ENCODE results near the gene OGDHL.
"Not testable (repeated sequence)": the region's sequence is repeated elsewhere in the genome, so short reads cannot be mapped to it uniquely, and the experiment has no call there.

Gene OGDHL

DNA sequence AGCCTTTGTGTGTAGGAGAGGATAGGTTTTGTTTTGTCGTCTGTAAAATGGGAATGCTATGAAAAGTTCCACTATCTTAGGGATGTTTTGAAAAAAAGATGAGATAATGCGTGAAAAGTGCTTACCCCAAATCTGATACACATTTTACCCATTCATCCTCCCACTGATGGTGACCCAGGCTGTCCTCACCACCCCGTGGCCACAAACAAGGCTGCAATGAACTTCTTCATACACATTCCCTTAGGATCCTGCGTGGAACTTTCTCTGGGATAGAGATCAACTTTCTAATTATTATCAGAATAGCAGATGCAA lies 399 bp upstream of the OGDHL start:
- H3K4me1 Mint-ChIP-seq: peaks cover 6% of the 10 kb centered on the region
- DNase-seq (no peak), ATAC-seq (no peak)
- H3K27me3 Mint-ChIP-seq: peaks cover 67% of the 10 kb centered on the region
- H3K4me3 Mint-ChIP-seq: peak overlapping the region; percentile 69 to 81
- H3K9me3 Mint-ChIP-seq: peaks cover 0 to 8% of the 10 kb centered on the region in 2 donors
- H3K27ac Mint-ChIP-seq: no peak overlapping the region

DNA sequence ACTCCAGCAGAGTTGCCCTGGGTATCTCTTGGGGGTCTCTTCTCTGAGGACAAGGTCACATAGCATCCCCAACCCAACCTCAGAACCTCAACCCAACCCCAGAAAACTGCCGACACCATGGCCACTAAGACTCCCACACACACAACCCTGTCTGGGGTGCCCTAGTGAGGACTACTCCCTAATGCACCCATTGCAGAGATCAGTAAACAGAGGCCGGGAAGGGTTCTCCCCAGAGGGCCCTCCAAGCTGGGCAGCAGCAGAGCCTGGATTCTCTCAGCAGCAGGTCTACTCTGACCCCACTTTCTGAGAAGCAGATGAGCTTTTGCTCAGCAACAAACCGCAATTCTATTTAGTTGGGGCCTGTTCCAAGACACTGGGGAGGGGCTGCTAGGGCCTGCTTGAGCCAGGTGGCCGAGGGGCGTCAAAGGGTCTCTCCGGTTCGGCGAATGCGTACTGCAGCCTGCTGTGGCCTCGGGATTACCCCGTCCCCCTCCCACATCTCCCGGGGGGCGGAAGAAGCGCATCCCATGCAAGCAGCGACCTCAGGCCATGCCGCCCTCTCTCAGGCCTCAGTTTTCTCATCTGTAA lies 828 bp downstream of the OGDHL start:
- Mint-ChIP-seq H3K4me3 (peak overlapping the region; percentile 29 to 37), H3K9me3 (peaks cover 0 to 2% of the 10 kb centered on the region in 2 donors), H3K27me3 (peaks cover 57% of the 10 kb centered on the region), H3K27ac (no peak overlapping the region), H3K4me1 (peaks cover 6% of the 10 kb centered on the region)
- ATAC-seq (no peak), DNase-seq (no peak)

DNA sequence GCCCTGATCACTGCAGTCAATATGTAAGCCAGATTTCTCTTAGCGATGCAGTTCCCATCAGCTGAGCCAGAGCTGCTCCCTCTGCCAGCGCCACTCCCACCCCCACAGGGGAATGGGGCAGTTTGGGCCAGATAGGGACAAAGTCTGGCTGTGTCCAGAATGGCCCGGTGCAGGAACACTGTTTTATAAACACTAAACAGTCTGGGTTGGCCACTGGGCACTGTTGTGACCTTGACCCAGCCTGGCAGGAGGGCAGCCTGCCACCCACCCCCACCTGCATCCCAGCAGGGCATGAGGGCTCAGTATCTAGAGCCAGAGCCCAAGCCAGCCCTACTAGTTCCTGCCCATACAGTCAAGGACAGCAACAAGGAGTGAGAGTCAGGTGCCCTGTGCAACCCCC lies 1.3 kb downstream of the OGDHL start:
- DNase-seq: no peak
- no peak for ATAC-seq
- Mint-ChIP-seq H3K27ac (no peak overlapping the region), H3K4me3 (peak overlapping the region in 1 of 2 donors; percentile 29), H3K4me1 (peaks cover 6% of the 10 kb centered on the region), H3K9me3 (no peaks in the 10 kb centered on the region), H3K27me3 (peaks cover 59% of the 10 kb centered on the region)

GRCh38 chr10:49759787-49760551 lies 2.2 kb downstream of the OGDHL start:
- H3K27me3 Mint-ChIP-seq: peaks cover 61% of the 10 kb centered on the region
- peaks cover 6% of the 10 kb centered on the region for H3K4me1 Mint-ChIP-seq
- no peak overlapping the region for H3K27ac Mint-ChIP-seq
- H3K4me3 Mint-ChIP-seq: no peak overlapping the region
- no peaks in the 10 kb centered on the region for H3K9me3 Mint-ChIP-seq
- no peak for DNase-seq
- peak; percentile 6 for ATAC-seq

DNA sequence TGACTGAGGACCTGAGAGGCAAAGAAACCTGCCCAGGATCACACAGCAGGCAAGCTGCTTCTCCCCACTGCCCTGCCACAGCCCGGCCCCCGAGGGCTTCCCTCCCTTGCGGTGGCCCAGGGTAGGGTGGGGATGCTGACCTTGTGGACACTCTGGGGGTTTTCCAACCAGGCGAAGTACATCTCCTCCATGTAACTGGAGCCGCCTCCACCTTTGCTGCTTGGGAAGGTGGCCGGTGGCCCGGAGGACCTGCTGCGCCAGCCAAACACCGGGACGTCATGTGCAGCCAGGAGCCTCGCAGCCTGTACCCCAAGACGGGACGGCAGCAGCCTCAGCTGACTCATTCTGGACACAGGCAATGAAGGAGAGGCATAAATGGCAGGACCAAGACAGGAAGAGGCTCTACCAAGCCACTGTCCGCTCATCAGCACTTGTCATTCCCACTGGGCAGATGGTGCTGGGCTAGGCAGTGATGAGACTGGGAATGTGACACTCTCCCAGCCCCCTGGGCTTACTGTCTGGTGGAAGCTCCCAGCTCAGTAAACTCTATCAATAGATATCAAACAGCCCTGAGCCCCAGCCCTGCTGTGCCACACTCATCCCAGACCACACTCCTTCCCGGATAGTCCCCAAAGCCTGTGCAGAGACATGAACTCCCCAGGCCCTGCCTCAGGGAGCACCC lies 3.7 kb downstream of the OGDHL start:
- Mint-ChIP-seq H3K27me3 (peaks cover 53% of the 10 kb centered on the region), H3K4me1 (peaks cover 6% of the 10 kb centered on the region)
- no peak for ATAC-seq

DNA sequence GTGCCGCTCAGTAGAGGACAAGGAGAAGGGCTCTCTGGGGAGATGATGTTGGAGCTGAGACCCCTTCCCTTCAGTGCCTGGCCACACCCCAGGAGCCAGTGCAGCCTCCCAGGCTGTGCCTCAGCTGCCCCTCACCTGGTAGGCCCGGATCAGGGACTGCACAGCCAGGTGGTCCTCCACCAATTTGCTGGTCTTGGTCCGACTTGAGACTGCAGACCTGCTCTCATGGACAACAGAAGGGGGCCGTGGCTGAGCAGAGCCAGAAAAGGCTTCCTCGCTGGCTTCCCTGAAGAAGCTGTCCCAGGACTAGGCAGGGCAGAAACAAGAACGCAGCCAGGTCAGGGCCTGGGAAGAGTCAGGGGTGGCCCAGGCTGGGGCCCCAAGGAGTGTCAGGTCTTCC lies 5.5 kb downstream of the OGDHL start:
- no peaks in the 10 kb centered on the region for H3K9me3 Mint-ChIP-seq
- no peak overlapping the region for H3K27ac Mint-ChIP-seq
- H3K27me3 Mint-ChIP-seq: peaks cover 51% of the 10 kb centered on the region
- ATAC-seq (no peak), DNase-seq (no peak)
- H3K4me3 Mint-ChIP-seq: no peak overlapping the region
- H3K4me1 Mint-ChIP-seq: no peaks in the 10 kb centered on the region

More for the DNA sequence above, 3.7 kb downstream of the OGDHL start:
- Mint-ChIP-seq H3K9me3 (no peaks in the 10 kb centered on the region), H3K4me3 (no peak overlapping the region), H3K27ac (no peak overlapping the region)
- DNase-seq: no peak

DNA sequence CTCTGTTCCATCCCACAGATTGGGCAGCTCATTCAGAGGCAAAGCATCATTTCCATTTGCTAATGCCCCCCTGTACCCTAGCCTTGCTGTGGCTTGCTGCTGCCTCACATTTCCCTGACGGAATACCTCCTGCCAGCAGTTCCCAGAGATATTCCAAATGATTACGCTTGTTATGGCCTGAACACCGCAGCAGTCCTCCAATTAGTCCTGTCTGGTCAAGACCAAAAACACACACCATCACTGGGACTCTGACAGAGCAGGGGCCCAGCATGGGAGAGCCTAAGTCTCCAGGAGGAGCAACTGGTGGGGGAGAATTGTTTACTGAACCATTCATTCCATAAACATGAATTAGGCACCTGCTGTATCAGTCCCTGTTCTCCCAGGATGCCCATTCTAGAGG lies 6.1 kb downstream of the OGDHL start:
- DNase-seq (no peak), ATAC-seq (no peak)
- H3K27ac Mint-ChIP-seq: no peak overlapping the region
- H3K27me3 Mint-ChIP-seq: peaks cover 51% of the 10 kb centered on the region
- H3K9me3 Mint-ChIP-seq: no peaks in the 10 kb centered on the region
- H3K4me1 Mint-ChIP-seq: no peaks in the 10 kb centered on the region
- H3K4me3 Mint-ChIP-seq: no peak overlapping the region

- H3K27me3 Mint-ChIP-seq: peaks cover 53% of the 10 kb centered on the region
- H3K4me1 Mint-ChIP-seq, H3K4me3 Mint-ChIP-seq, ATAC-seq, H3K9me3 Mint-ChIP-seq, DNase-seq, H3K27ac Mint-ChIP-seq: not testable (repeated sequence)
Observed at GRCh38 chr10:49754951-49755350, 7.2 kb downstream of the OGDHL start.

GRCh38 chr10:49752584-49752983 lies 9.5 kb downstream of the OGDHL start:
- Mint-ChIP-seq H3K27me3 (peaks cover 38% of the 10 kb centered on the region), H3K27ac (no peak overlapping the region), H3K4me3 (no peak overlapping the region), H3K9me3 (no peaks in the 10 kb centered on the region), H3K4me1 (no peaks in the 10 kb centered on the region)
- DNase-seq (no peak), ATAC-seq (no peak)

- Mint-ChIP-seq H3K9me3 (no peaks in the 10 kb centered on the region), H3K27ac (no peak overlapping the region), H3K4me1 (no peaks in the 10 kb centered on the region), H3K27me3 (peaks cover 45% of the 10 kb centered on the region), H3K4me3 (no peak overlapping the region)
- DNase-seq (no peak), ATAC-seq (peak; percentile 5)
Observed at GRCh38 chr10:49751636-49752510, 10.2 kb downstream of the OGDHL start.

- Mint-ChIP-seq H3K27ac (peak overlapping the region in 1 of 2 donors; percentile 76), H3K4me1 (no peaks in the 10 kb centered on the region), H3K9me3 (no peaks in the 10 kb centered on the region), H3K4me3 (no peak overlapping the region), H3K27me3 (peaks cover 42% of the 10 kb centered on the region)
- no peak for DNase-seq
- no peak for ATAC-seq
Observed at GRCh38 chr10:49751216-49751615, 10.9 kb downstream of the OGDHL start.

DNA sequence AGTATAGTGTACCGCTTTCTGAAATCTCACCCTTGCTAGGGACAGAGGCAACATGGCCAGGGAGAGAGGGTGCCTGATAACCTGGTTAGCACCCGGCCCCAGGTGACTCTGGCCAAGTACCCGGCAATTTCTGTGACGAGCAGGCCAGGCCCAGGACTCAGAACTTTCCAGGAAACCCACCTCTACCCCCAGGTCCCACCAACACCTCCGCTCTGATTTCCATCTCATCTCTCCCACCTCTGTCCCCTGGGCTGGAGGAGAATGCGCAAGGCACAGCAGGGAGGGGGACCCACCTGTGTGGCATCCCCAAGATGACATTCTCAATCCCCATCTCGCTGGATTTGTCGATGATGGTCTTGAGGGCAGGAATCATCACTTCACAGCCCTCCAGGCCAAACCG lies 11.6 kb downstream of the OGDHL start:
- no peak overlapping the region for H3K27ac Mint-ChIP-seq
- ATAC-seq (no peak), DNase-seq (no peak)
- H3K9me3 Mint-ChIP-seq: no peaks in the 10 kb centered on the region
- H3K27me3 Mint-ChIP-seq: peaks cover 36% of the 10 kb centered on the region
- H3K4me3 Mint-ChIP-seq: no peak overlapping the region
- no peaks in the 10 kb centered on the region for H3K4me1 Mint-ChIP-seq

DNA sequence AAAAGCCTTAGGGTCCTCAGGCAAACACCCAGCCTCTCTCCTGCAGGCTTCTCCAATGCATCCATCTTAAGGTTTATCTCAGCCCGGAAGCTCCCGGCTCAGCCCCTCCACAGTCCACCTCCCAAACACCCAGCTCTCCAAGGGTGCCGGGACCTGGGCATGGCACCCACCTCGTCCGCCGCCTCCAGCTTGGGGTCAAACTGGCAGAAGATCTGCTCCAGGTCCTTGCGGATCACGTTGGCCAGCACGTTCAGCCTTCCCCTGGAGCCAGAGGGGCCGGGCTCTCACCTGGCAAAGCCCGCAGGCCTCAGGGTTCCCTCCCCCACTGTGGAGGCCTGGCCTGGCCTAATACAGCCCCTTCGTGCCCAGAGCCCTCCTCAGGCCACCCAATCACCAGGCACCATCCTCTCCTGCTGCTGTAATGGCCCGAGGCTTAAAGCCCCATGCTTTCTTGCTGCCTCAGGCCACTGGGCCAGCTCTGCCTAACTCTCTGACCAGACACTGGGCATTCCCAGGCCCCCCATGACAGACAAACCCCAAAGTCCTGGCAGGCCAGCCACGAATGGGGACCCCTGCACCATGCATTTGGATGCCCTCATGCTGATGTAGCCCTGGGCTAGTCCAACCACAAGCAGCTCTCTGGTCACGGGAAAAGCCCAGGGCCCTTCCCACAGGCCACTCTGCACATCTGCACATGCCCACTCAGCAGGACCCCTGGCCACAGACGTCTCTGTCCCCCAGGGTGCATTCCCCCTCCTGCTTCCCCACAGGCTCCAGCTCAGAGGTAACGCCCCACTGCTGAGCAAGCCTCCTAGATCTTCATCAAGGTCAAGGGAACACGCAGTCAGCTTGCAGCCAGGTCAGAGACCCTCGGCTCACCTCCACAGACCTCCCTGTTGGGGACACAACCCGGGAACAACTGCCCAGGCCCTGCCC lies 12.3 kb downstream of the OGDHL start:
- DNase-seq: no peak
- no peak for ATAC-seq
- no peaks in the 10 kb centered on the region for H3K9me3 Mint-ChIP-seq
- H3K27ac Mint-ChIP-seq: no peak overlapping the region
- peaks cover 36% of the 10 kb centered on the region for H3K27me3 Mint-ChIP-seq
- no peak overlapping the region for H3K4me3 Mint-ChIP-seq
- H3K4me1 Mint-ChIP-seq: no peaks in the 10 kb centered on the region

DNA sequence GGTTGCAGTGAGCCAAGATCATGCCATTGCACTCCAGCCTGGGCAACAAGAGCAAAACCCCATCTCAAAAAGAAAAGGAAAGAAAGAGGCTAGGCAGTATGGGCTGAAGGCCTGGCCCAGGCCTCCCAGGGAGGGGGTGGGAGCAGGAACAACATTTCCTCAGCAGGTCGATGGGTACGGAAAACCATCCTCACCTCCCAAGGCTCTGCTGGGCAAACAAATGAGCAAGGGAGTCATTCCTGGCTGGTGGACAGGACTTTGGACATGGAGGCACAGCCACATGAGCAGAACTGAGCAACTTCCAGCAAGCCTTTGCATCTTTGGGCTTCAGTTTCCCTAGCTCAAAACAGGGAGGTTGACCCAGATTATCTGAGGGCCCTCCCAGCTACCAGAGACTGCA lies 13.0 kb downstream of the OGDHL start:
- no peak for DNase-seq

GRCh38 chr10:49748006-49748405 lies 14.1 kb downstream of the OGDHL start:
- no peaks in the 10 kb centered on the region for H3K4me1 Mint-ChIP-seq
- H3K9me3 Mint-ChIP-seq: no peaks in the 10 kb centered on the region
- H3K27me3 Mint-ChIP-seq: peaks cover 36% of the 10 kb centered on the region
- no peak overlapping the region for H3K4me3 Mint-ChIP-seq
- DNase-seq (no peak), ATAC-seq (no peak)
- H3K27ac Mint-ChIP-seq: no peak overlapping the region

More for the DNA sequence above, 13.0 kb downstream of the OGDHL start:
- no peak overlapping the region for H3K27ac Mint-ChIP-seq
- H3K27me3 Mint-ChIP-seq: peaks cover 36% of the 10 kb centered on the region
- no peaks in the 10 kb centered on the region for H3K4me1 Mint-ChIP-seq
- no peaks in the 10 kb centered on the region for H3K9me3 Mint-ChIP-seq
- H3K4me3 Mint-ChIP-seq: no peak overlapping the region
- ATAC-seq: no peak
